ENCODE measurements around the gene LCE3C.
"Not testable (repeated sequence)": the region's sequence is repeated elsewhere in the genome, so short reads cannot be mapped to it uniquely, and the experiment has no call there.

LCE3C gene

GRCh38 chr1:152599934-152600333, at the start of gene LCE3C:
Gene LCE3C, plus strand, starts transcription at chr1:152600234. Its CDS starts 498 bp downstream, at chr1:152600732.
- DNase-seq: no peak

- no peak for DNase-seq
Observed at GRCh38 chr1:152565115-152565514, 34.9 kb upstream of the LCE3C start.

- no peak for DNase-seq
Observed at GRCh38 chr1:152565535-152566215, 34.4 kb upstream of the LCE3C start.

GRCh38 chr1:152566681-152567080, 33.4 kb upstream of the LCE3C start, which contains the start of gene LCE3E:
Gene LCE3E, minus strand, starts transcription at chr1:152566780. Its CDS starts 572 bp downstream, at chr1:152566208.
- no peak for DNase-seq

GRCh38 chr1:152577168-152577567, 22.9 kb upstream of the LCE3C start:
- no peak for DNase-seq

GRCh38 chr1:152579526-152579925, 20.5 kb upstream of the LCE3C start:
- DNase-seq: not testable (repeated sequence)

GRCh38 chr1:152580433-152580832, 19.6 kb upstream of the LCE3C start, which contains the start of gene LCE3D:
Gene LCE3D, minus strand, starts transcription at chr1:152580516. Its CDS starts 580 bp downstream, at chr1:152579936.
- DNase-seq: no peak

- DNase-seq: no peak
Observed at GRCh38 chr1:152582647-152583046, 17.4 kb upstream of the LCE3C start.

GRCh38 chr1:152585586-152585985, 14.4 kb upstream of the LCE3C start:
- no peak for DNase-seq

GRCh38 chr1:152596986-152597385, 3.0 kb upstream of the LCE3C start:
- DNase-seq: no peak

GRCh38 chr1:152613511-152613910, 13.5 kb downstream of the LCE3C start, which contains the start of gene LCE3B:
Gene LCE3B, plus strand, starts transcription at chr1:152613811. Its CDS starts 0 bp downstream, at chr1:152613811.
- no peak for DNase-seq

GRCh38 chr1:152621993-152622392, 22.0 kb downstream of the LCE3C start:
- no peak for DNase-seq

GRCh38 chr1:152622803-152623202, 22.8 kb downstream of the LCE3C start, which contains the start of gene LCE3A:
Gene LCE3A, minus strand, starts transcription at chr1:152623103. Its CDS starts 0 bp downstream, at chr1:152623103.
- no peak for DNase-seq

GRCh38 chr1:152623203-152623844, 23.3 kb downstream of the LCE3C start:
- no peak for DNase-seq

GRCh38 chr1:152626744-152627143, 26.7 kb downstream of the LCE3C start:
- DNase-seq: no peak

GRCh38 chr1:152630596-152630995, 30.6 kb downstream of the LCE3C start:
- no peak for DNase-seq

- DNase-seq: no peak
Observed at GRCh38 chr1:152640351-152640750, 40.3 kb downstream of the LCE3C start.

GRCh38 chr1:152643945-152644344, 43.9 kb downstream of the LCE3C start:
- no peak for DNase-seq

- no peak for DNase-seq
Observed at GRCh38 chr1:152645146-152645545, 45.1 kb downstream of the LCE3C start.

GRCh38 chr1:152646656-152647055, 46.6 kb downstream of the LCE3C start:
- no peak for DNase-seq

Data from DMS79 treated with DMSO at 0.1 percent for 48 hours (cell line).